GM21423 (cell line): ENCODE data around the gene MITF.

ENCODE experiments used
- ATAC-seq: cut with Tn5 transposase; IDR thresholded peaks from one replicate; pipeline ENCODE4 v1.9.1; 2021; ENCODE audit warnings: mild to moderate bottlenecking, moderate library complexity; ENCODE audit not compliant: unreplicated experiment

MITF gene

GRCh38 chr3:69724722-69725435, 14.4 kb upstream of the MITF start:
- no peak for ATAC-seq

GRCh38 chr3:69725994-69726571, 13.2 kb upstream of the MITF start:
- no peak for ATAC-seq

GRCh38 chr3:69729147-69729919, 9.9 kb upstream of the MITF start:
- ATAC-seq = no peak

- ATAC-seq = no peak
Observed at GRCh38 chr3:69731080-69731479, 8.2 kb upstream of the MITF start.

DNA sequence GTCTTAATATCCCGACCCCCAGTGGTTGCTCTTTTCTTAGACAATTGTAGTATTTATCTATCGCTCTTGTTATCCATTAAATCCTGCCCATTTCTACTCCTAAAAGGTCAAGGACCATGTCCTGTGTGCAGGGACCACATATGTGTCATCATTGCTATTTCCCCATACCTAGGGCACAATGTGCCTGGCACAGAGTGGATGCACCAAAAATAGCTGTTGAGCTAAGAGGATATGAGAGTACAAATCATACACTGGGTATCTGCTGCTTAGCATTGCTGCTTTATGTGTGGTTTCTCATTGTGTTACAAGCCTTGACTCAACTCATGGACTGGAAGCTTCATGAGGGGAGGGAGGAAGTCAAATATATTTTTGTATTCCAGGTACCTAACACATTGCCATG, 3.4 kb upstream of the MITF start:
- no peak for ATAC-seq

DNA sequence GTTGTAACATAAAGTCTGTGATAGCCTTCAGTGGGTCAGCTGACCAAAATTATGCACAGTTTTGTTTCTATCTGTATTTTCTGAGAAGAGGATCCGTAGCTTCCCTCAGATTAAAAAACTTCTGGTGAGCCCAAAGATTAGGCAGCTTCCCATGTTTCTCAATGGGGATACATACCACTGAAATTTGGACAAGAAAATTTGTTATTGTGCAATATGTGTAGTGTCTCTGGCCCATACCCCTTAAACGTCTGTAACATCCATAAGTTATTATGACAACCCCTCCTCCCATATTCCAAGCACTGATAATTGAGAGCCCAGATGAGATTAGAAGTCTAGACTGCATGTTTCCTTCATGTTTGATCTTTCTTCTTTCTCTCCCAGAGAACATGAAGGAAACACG, 1.9 kb upstream of the MITF start:
- ATAC-seq = no peak

DNA sequence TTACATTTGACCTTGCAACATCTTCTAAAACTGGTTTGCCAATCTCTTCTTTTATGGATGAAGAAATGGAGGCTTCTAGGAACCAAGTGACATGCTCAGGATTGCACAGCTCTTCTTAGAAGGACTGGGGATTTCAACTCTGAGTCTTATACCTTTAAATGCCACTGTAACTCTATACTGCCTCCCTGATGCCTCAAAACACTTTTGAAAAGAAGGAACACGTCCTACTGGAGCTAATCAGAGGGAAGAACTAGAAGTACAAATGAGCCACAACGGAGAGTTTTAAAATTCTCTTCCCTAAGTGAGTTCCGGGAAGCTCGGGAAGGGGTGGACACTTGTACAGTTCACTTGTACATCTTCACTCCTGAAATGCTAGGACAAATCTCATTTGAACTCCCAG, 949 bp upstream of the MITF start:
- ATAC-seq = no peak

DNA sequence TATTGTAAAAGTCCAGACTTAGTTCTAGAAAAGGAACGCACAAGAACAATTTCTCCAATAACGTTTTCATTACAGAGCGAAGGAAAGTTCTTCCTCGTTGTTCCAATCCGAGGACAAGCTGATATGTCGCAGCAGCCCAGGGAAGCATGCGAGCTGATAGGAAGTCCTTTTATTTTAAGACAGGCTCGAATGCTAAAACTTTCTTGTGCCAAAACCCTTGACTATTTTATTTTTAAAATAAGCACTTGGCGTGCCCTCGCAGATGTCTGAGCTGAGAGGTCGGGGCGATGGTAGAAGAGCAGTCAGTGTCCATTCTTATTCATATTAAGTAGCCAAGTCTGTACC, 433 bp upstream of the MITF start:
- ATAC-seq = no peak

DNA sequence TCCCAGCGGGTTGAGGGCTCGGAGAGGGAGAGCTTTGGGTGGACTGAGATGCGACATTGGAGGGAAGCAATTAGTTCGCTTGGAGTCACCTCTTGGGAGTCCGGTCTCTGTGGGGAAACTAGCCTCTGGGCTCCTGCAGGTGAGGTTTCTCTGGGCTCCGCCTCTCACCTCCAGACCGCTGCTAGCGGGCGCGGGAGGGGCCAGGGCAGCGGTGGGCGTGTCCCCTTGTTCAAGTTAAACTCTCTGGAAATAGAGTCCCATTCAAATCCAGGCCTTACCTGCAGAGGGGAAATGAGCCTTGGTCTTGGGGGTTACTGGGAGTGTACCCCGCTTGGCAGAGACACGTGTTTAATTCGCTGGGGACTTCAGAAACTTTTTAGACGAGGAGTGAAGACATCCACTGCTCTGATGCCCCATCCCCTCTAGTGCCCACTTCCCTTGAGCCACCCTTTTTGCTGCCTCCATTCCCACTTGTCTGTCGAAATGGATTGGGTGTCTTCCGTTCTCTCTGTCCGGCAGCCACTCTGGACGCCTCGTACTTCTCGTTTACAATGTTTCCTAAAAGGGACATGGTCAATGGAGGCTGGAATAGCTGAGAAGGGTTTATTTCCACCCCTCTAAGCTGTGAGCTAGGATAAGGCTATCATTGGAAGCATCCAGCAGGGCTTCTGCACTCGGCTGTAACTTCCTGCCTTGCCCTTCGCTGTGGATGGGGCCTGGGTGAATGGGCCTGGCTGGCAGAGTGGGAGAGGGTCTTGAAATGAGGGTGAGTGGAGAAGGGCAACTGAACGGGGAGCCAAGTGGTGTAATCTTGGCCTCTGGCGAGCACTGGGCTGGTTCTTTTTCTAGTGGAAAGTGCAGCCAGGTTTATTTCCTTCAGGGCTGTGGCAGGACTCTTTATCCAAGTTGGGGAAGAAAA, 1.1 kb downstream of the MITF start:
- ATAC-seq = no peak

DNA sequence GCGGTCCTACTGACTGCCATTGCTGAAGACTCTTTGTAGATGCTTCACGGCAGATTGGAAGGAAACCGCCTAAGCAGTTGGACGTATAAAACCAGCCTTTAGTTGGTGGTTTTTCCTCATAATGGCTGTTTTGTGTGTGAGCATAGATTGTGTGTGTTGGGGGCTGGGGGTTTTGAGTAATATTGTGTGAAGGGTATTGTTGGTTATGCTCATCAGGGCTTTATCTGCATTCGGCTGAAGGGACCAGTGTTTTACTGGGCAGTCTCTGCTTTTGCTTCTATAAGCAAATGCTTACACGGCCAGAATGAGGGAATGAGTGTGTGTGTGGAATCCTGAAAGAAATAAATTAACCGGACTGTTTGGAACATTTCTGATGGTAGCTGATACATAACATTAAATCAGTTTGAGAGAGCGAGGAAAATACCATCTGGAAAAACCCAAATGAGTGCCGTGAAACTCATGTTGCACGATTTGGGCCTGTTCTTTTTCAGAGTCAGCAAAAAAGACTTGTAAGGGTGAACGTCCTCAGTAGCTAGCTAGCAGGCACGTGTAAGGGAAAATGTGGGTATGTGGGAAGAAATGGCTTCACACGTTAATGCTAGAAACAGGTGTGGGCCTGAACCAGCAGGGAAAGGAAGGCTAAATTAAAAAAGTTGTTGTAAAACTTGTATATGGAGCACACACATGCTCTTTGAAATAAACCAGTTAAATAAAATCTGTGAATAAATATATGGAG, 1.9 kb downstream of the MITF start:
- no peak for ATAC-seq

DNA sequence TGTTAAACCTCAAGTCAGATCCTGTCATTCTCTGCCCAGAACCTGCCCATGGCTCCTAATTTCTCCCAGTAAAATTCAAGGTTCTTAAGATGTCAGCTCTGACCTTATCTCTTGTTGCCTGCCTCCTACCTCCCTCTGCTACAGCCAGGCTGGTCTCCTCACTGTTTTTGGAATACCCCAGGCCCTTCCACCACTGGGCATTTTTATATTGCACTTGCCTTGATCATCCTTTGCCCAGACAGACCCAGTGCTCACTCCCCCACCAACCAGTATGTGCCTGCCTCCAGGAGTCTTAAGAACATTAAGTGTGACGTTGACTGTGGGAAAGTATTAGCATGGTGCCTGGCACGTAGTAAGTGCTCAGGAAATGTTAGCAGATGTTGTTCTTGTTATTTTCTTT, 3.1 kb downstream of the MITF start:
- no peak for ATAC-seq

DNA sequence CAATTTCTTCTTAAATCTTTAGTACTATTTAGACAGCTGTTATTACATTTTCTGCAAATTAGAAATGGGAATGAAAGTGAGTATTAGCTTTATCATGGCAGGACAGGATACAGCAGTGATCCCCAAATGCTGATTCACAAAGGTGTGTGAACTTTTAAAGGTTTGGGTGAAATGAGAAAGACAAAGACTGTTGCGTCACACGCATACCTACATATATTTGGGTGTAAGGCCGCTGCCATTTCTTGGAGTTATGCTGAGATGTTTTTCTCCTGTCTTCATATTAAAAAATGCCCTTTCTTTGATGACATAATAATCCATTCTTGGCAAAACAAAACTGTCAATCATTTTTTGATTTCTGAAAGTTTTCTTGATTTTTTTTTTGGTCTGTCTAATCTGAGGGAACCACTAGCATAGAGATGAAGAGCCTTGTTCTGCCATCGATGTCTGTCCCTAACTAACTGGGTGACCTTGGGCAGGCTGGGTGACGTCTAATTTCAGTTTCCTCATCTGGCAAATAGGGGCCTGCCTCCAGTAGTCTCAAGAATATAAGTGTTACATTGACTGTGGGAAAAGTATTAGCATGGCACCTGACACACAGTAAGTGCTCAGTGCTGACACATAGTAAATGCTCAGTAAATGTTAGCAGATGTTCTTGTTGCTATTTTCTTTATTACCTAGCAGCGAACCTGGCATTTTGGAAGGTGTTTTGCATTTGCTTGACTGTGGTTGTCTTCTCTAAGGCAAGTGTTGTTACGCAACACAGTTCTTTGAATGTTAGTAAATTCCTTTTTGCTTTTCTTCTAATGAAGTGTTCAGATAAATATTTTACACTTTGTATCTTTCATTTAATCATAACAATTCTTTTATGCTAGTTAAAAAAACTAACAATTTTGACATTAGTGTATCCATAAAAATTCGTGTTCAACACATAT, 5.0 kb downstream of the MITF start:
- ATAC-seq = no peak

GRCh38 chr3:69745505-69745904, 6.2 kb downstream of the MITF start:
- no peak for ATAC-seq

DNA sequence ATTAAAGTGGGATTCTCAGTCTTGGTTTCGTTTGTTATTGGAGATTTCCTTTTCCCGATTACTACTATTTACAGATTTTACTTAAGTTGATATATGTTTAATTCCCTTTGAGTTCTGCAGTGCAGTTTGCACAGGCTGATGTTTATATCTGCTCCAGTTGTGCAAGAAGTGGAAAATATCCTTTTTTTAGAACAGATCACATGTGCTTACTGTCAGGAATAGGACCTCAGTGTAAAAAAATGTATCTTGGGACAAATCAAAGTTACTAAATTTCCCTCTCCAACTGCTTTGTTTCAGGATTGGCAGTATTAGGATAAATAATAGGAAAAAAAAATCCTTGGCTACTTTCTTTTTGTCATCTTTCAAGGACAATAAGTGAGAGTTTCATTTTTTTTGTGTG, 6.9 kb downstream of the MITF start:
- ATAC-seq = no peak

DNA sequence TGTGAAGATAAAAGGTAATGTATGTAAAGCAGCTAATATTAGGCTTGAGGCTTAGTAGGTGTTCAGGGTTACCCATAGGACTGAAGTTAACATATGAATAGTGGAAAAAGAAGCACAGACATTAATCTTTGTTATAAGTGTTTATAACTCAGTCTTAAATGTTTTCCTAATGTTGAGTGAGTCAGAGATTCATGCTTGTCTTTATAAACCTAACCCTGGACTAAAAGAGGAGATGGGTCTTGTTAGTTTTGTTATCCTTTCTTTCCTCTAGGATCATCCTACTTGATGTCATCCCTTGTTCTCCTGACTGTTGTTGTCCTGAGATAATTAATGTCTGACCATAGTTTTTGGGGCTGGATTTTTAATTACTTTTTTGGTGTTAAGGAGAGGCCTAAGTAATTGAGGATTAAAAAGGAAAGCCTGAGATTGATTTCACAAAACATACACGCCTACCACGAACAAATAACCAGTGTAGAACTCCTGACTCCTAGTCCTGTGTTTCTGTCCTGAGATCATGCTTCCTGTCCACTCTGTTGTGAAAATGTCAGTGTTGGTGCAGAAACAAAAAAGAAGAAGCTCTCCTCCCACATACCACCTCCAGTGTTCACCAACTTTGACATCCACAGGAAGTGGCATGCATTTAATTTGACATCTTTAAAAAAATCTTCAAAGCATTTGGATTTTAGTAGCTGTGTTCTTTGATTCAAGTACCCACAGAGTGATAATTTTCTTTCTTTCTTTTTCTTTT, 8.4 kb downstream of the MITF start:
- ATAC-seq = no peak

DNA sequence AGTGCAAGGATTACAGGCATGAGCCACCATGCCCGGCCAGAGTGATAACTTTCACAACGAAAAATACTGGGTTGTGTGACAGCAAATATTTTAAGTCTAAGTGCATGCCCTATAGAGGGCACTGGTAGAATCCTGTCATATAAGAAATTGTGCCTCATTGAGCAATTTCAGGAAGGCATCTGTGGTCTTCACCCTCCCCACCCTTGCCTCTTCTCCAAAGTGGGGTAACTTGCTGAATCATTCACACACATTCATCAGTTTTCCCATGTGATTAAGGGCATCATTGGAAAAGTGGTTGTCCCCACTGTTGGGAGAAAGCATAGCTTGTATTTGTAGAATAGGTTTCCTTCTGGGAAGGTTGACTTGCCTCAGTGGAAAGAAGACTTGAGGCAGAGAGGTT, 9.2 kb downstream of the MITF start:
- ATAC-seq = no peak

- ATAC-seq = no peak
Observed at GRCh38 chr3:69749461-69749860, 10.2 kb downstream of the MITF start.

- ATAC-seq = no peak
Observed at GRCh38 chr3:69750549-69750948, 11.3 kb downstream of the MITF start.

DNA sequence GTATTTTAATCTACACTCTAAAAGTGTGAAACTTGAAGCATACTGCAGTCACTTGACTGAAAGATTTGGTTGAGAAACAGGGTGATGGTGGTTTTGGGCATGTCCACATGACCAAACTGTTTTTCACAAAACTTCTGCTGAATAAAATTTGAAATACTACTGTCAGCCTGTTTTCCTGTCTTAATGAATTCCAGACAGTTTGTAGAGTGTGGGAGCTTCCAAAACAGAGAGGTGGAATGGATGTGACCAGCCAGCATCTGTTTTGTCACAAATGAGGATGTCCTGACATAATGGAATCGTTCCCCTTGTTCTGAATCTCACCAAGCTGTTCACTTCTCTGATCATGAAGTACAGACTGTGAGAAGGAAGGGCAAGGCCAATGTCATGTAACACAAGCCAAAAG, 11.8 kb downstream of the MITF start:
- ATAC-seq = no peak
